GM18498 (cell line): ENCODE measurements around the gene SEPTIN8.

Experiments
- ATAC-seq: cut with Tn5 transposase; IDR thresholded peaks from one replicate; pipeline ENCODE4 v1.9.1; 2021; ENCODE audit warnings: mild to moderate bottlenecking, moderate library complexity; ENCODE audit not compliant: unreplicated experiment

SEPTIN8 gene

GRCh38 chr5:132766020-132766805, 10.8 kb downstream of the SEPTIN8 start:
- no peak for ATAC-seq

DNA sequence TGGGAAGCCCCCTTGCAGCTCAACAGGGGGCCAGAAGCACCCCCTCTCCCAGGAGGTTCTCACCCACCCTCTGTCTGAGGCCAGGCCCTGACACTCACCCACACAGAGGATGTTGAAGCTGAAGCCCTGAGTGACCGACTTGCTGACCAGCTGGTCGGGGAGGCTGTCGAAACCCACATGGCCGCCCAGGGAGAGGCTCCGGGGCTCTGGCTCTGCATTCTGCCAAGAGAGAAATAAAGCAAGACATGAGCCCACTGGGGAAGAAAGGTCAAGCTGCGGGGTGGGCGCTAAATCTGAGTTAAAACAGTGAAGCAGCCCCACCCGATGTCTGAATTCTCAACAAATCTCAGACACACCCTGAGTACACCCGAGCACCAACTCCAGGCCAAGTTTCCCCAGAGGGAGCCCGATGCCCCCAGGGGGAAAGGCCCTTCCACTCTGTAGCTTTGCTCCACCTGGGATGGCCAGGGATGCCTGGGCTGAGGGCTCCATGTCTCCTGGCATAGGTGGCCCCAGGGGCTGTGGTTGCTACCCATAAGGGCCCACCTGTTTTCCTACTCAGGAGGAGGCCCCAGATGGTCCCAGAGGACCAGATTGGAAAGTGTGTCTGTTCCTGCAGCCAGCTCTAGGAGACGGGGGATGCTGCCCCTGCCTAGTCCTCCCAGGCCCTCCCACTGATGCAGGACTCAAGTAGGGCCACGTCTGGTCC, 11.6 kb downstream of the SEPTIN8 start:
- ATAC-seq = no peak

- no peak for ATAC-seq
These were observed 12.3 kb downstream of the SEPTIN8 start for GRCh38 chr5:132764671-132765238.

- ATAC-seq = no peak
These were observed 13.0 kb downstream of the SEPTIN8 start for GRCh38 chr5:132764051-132764450.

- no peak for ATAC-seq
These were observed 13.6 kb downstream of the SEPTIN8 start for GRCh38 chr5:132763181-132764036.

DNA sequence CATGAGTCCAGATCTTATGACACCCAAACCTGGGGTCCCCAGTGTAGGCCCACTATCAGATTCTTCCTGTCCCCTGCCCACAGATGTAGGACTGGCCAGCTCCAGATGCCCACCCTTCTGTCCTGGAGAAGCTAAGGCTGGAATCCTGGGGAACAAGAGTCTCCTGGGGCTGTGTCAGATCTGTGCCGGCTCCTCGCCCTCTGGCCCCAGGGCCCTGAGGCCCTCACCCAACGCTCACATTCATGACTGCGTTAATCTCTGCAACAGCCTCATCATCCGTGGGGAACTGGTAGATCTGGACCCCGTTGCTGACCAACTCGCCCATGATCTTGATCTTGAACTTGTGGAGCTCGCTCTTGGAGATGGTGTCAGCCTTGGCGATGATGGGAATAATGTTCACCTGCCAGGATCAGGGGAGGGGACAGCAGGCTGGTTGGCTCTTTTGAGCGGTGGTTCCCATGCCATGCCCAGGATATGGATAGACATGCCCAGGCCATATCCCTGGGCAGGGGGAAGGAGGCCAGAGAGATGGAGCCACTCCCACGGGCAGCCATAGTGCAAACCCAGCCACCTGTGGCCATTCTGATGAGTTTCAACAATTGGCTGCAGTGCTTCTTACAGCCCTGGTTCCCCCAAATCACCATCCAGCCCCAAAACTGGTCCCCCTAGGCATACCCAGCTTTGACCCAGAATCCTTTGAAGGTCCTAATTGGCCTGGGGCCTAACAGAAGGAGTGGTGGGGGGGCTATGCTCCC, 14.6 kb downstream of the SEPTIN8 start:
- no peak for ATAC-seq

DNA sequence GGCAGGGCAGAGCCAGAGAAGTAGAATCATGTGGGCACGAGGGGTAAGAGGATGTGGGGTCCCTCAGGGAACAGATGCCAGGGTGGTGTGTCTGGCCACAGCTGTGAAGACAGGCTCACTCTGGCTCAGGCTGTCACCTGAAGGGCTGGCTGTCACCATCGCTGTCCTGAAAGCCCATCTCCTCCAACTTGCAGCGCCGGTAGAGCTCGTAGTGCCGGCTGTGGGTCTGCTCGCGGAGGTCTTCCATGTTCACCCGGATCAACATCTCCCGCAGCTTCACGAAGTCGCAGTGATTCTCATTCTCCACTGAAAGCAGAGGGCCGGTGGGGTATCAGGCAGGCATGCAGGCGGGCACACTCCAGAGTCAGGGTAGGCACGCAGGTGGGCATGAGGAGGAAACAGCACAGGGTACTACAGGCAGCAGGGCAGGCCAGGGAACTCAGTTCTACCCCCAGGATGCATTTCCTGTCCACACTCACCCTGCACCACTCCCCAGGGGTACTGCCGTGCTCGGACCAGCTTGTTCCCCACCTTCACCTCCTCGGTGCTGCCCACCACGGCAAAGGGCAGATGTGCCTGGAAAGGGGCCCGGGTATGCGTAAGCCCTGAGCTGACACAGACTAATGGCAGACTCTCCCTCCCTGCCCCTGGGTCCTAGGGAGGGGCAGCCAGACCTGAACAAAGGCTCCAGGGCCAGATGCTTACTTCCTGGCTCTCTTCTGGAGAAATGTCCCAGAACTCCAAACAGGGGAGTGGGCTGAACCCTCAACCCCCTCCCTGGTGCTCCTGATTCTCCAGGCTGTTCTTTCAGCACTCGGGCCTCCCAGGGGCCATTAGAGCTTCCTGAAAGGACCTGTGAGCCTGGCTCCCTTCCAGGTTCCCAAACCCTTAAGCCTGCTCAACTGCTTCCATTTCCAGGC, 15.5 kb downstream of the SEPTIN8 start:
- ATAC-seq = no peak

DNA sequence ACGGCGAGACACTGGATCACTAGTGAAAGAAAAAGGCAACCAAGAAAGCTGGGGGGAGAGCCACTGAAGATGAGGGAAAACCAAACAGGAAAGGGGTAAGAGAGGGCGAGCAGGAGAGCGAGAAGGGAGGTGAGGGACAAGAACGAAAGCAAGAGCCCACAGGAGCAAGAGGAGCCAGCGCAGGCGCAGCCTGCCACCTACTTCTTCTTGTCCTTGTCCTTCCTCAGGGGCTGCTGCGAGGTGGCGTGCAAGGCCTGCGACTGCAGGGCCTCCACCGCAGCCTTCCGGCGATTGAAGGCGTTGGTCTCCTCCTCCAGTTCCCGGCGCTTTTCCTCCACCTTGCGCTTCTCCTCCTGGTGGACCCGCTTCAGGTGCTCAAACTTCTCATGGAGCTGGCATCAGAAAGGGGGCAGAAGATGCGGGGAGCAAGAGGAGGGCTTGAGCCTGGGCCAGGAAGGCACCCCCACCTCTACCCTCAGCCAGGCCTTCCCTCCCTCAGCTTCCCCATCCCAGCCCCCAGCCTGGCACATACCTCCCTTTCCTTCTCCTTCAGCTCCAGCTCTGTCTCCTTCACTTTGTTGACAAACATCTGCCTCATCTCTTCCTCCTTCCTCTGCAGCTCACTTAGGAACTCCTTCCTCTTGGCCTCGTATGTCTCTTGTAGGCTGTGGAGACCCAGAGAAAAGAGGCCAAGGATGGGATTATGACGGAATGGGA, 16.3 kb downstream of the SEPTIN8 start:
- no peak for ATAC-seq

- ATAC-seq = no peak
These were observed 17.0 kb downstream of the SEPTIN8 start for GRCh38 chr5:132760049-132760420.

- no peak for ATAC-seq
These were observed 17.7 kb downstream of the SEPTIN8 start for GRCh38 chr5:132759114-132760048.

GRCh38 chr5:132758451-132758850, 18.6 kb downstream of the SEPTIN8 start:
- no peak for ATAC-seq

GRCh38 chr5:132756542-132756941, 20.5 kb downstream of the SEPTIN8 start:
- no peak for ATAC-seq

- ATAC-seq = no peak
These were observed 22.1 kb downstream of the SEPTIN8 start for GRCh38 chr5:132754947-132755346.

DNA sequence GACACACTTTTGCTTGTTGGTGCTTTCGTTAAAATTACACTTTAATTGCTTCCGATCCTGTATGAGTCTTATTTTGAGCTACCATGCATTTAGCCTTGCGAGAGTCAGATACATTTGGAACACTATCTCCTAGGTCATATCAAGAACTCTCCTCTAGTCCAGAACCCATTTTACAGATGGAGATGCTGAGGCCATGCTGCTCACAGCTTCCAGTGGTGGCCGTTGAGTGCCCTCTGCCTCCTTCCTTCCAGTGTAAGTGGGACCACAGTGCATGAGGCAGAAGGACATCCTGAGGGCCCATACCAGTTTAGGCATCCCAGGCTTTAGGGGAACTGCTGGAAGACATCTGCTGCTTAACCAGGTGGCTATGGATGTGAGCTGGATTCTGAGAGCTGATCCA, 22.9 kb downstream of the SEPTIN8 start:
- no peak for ATAC-seq

GRCh38 chr5:132753135-132753987, 23.7 kb downstream of the SEPTIN8 start:
- ATAC-seq = no peak

GRCh38 chr5:132752581-132753125, 24.4 kb downstream of the SEPTIN8 start:
- ATAC-seq = no peak
